NB4 (cell line): ENCODE results near the gene S100A4.

ENCODE experiments used
- CTCF ChIP-seq: IDR thresholded peaks from one replicate; pipeline ENCODE4 v1.5.1; 2012; ENCODE audit warnings: low read depth, low read length
- MAX ChIP-seq: IDR thresholded peaks from 2 replicates; pipeline ENCODE4 v1.6.1; 2011; ENCODE audit warnings: low read depth, low read length
- MYC ChIP-seq: IDR thresholded peaks from 2 replicates; pipeline ENCODE4 v1.6.1; 2011; ENCODE audit warnings: low read depth, low read length

GRCh38 chr1:153507926-153508583 lies 37.6 kb downstream of the S100A4 start:
- no peak for TF ChIP-seq MAX
- TF ChIP-seq CTCF = no peak
- TF ChIP-seq MYC = no peak
